Measurements from ENCODE around the gene DOCK9.

- no peak for TF ChIP-seq EZH2 (IDR thresholded peaks at IDR 0.05; ENCODE audit: borderline replicate concordance, low read length)
- no peak for TF ChIP-seq CTCF (conservative IDR thresholded peaks at IDR 0.05 in 1 of 2, IDR thresholded peaks at IDR 0.05 in 1 of 2; ENCODE audit: extremely low read depth in 1 of 2, insufficient read depth in 1 of 2, low read depth in 1 of 2, low read length in 2 of 2)
Observed at GRCh38 chr13:98990701-98991100, 12.8 kb upstream of the DOCK9 start.

Data from mammary epithelial cell (primary cell).